ENCODE results near the gene TOMM40.

GRCh38 chr19:44930088-44930487 is 39.0 kb downstream of the TOMM40 start:
- TF ChIP-seq CTCF (IDR thresholded peaks at IDR 0.05) (no peak), POLR2A (IDR thresholded peaks at IDR 0.05; ENCODE audit: low read depth) (no peak)

Measured in esophagus muscularis mucosa (tissue), 3 donors.